Tibial nerve (tissue), 4 donors: ENCODE results near the gene VWA3A. TPM values are rescaled to one million over a fixed set of nuclear protein-coding genes. Genes with fewer than 3 reads are reported as not detected.

ENCODE experiments used
- DNase-seq, 2 donors: peaks; one replicate each; pipeline ENCODE4 v3.0.0-alpha.2; 2019; ENCODE audit warnings: low spot score in 2 of 2
- H3K27ac ChIP-seq, 4 donors: fragments of 200-600 bp; sonication (generic) in 3 of 4; one replicate each; pipeline ENCODE4 v1.5.1; 2017 to 2019; ENCODE audit warnings: mild to moderate bottlenecking in 1 of 4
- H3K27me3 ChIP-seq, 2 donors: fragments of 200-600 bp; sonication (generic) in 1 of 2; one replicate each; pipeline versions ENCODE4 v1.5.1 to v1.6.0; 2017 to 2019
- H3K36me3 ChIP-seq, 3 donors: fragments of 200-600 bp; sonication (generic); one replicate each; pipeline ENCODE4 v1.5.1; 2018 to 2019
- H3K4me1 ChIP-seq, 4 donors: fragments of 200-600 bp; sonication (generic) in 3 of 4; one replicate each; pipeline ENCODE4 v1.5.1; 2017 to 2019
- H3K4me3 ChIP-seq, 4 donors: fragments of 200-600 bp; sonication (generic) in 3 of 4; one replicate each; pipeline ENCODE4 v1.5.1; 2017 to 2019; ENCODE audit warnings: mild to moderate bottlenecking in 1 of 4, moderate library complexity in 1 of 4
- H3K9me3 ChIP-seq, 4 donors: fragments of 200-600 bp; sonication (generic) in 3 of 4; one replicate each; pipeline ENCODE4 v1.5.1; 2017 to 2019
- EP300 ChIP-seq, 2 donors: sonication (generic); formaldehyde crosslinking; IDR thresholded peaks; one replicate each; pipeline ENCODE4 v1.6.1; 2017; ENCODE audit warnings: antibody characterized with exemption in 2 of 2, mild to moderate bottlenecking in 1 of 2
- POLR2A ChIP-seq, 2 donors: fragments of 450-650 bp; IDR thresholded peaks; one replicate each; pipeline ENCODE4 v1.6.1; 2017; ENCODE audit warnings: antibody characterized with exemption in 2 of 2, mild to moderate bottlenecking in 2 of 2, moderate library complexity in 2 of 2
- WGBS, 2 donors: methylation state at CpG; one replicate each; pipeline ENCODE4 v1.1.5; 2018; 5-methylcytosine and 5-hydroxymethylcytosine counted together
- total RNA-seq, 4 donors: library from RNA; depleted of rRNA; stranded (reverse); fragments of >200 nt; gene quantifications; one replicate each; pipeline ENCODE4 v1.1.0, GENCODE V29; 2016
- TF ChIP-seq, protein P1 (sequence below), 5 experiments: fragments of 200-600 bp in 3 of 5; fragments of 450-650 bp in 2 of 5; sonication (generic) in 3 of 5; IDR thresholded peaks; one replicate each; pipeline ENCODE4 v1.5.1; 2016 to 2019; ENCODE audit warnings: antibody characterized with exemption in 5 of 5, mild to moderate bottlenecking in 3 of 5, moderate library complexity in 2 of 5

Gene VWA3A
- total RNA-seq, 4 donors from 2014 or later, result 2.0 TPM; not detected in 3

- 41 to 44% methylated on average over 8 of the region's 8 CpGs for WGBS, 2 donors
- no peak overlapping the region for H3K27ac ChIP-seq
- H3K9me3 ChIP-seq, result no peaks in the 10 kb centered on the region
- TF ChIP-seq, protein P1, sequence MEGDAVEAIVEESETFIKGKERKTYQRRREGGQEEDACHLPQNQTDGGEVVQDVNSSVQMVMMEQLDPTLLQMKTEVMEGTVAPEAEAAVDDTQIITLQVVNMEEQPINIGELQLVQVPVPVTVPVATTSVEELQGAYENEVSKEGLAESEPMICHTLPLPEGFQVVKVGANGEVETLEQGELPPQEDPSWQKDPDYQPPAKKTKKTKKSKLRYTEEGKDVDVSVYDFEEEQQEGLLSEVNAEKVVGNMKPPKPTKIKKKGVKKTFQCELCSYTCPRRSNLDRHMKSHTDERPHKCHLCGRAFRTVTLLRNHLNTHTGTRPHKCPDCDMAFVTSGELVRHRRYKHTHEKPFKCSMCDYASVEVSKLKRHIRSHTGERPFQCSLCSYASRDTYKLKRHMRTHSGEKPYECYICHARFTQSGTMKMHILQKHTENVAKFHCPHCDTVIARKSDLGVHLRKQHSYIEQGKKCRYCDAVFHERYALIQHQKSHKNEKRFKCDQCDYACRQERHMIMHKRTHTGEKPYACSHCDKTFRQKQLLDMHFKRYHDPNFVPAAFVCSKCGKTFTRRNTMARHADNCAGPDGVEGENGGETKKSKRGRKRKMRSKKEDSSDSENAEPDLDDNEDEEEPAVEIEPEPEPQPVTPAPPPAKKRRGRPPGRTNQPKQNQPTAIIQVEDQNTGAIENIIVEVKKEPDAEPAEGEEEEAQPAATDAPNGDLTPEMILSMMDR (IDR thresholded peaks at IDR 0.05), result peak; percentile 65 to 76 (median 72)
- no peak for TF ChIP-seq EP300 (IDR thresholded peaks at IDR 0.05)
- TF ChIP-seq POLR2A (IDR thresholded peaks at IDR 0.05), result no peak
- no peaks in the 10 kb centered on the region for H3K36me3 ChIP-seq
- peak; percentile 50 to 83 for DNase-seq
- no peaks in the 10 kb centered on the region for H3K27me3 ChIP-seq
- H3K4me3 ChIP-seq, result no peak overlapping the region
- peaks cover 0 to 26% (median 0%) of the 10 kb centered on the region in 4 donors for H3K4me1 ChIP-seq
These were observed 14.5 kb upstream of the VWA3A start for GRCh38 chr16:22077700-22078313.

DNA sequence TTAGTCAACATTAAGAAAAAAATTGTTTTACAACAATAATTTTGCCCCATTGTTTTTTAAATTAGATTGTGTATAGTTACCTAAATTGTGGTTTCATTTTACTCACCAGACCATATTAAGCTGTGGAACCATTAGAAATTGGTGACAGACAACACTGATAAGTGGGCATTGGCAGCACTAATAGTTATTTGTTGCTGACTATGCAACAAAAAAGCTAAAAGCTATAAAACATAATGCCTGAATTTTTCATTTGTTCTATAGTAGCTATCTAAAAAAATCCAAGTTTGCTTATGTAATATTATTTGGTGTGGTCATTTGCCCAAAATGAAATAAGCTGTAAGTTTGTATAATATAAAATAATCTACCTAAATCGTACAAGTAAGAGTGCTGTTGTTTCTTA lies 13.7 kb upstream of the VWA3A start:
- DNase-seq, result no peak
- Histone ChIP-seq H3K27ac (no peak overlapping the region), H3K4me3 (no peak overlapping the region), H3K36me3 (no peaks in the 10 kb centered on the region), H3K9me3 (no peaks in the 10 kb centered on the region), H3K27me3 (no peaks in the 10 kb centered on the region), H3K4me1 (peaks cover 0 to 18% (median 0%) of the 10 kb centered on the region in 4 donors)
- WGBS, 2 donors, result 84 to 94% methylated on average over 1 of the region's 1 CpG
- no peak for TF ChIP-seq POLR2A (IDR thresholded peaks at IDR 0.05)
- TF ChIP-seq, protein P1 (IDR thresholded peaks at IDR 0.05), result no peak
- TF ChIP-seq EP300 (IDR thresholded peaks at IDR 0.05), result no peak

GRCh38 chr16:22081050-22081449 lies 11.3 kb upstream of the VWA3A start:
- Histone ChIP-seq H3K27me3 (no peaks in the 10 kb centered on the region), H3K36me3 (peaks cover 0 to 5% (median 0%) of the 10 kb centered on the region in 3 donors), H3K4me1 (peaks cover 0 to 9% (median 0%) of the 10 kb centered on the region in 4 donors), H3K27ac (no peak overlapping the region), H3K4me3 (no peak overlapping the region), H3K9me3 (no peaks in the 10 kb centered on the region)
- DNase-seq, result no peak
- TF ChIP-seq EP300 (IDR thresholded peaks at IDR 0.05) (no peak), POLR2A (IDR thresholded peaks at IDR 0.05) (no peak)
- TF ChIP-seq, protein P1 (IDR thresholded peaks at IDR 0.05), result no peak
- 86 to 87% methylated on average over 3 of the region's 3 CpGs for WGBS, 2 donors

- Histone ChIP-seq H3K4me1 (no peaks in the 10 kb centered on the region), H3K4me3 (no peak overlapping the region), H3K36me3 (peaks cover 0 to 12% (median 0%) of the 10 kb centered on the region in 3 donors), H3K27me3 (no peaks in the 10 kb centered on the region), H3K9me3 (no peaks in the 10 kb centered on the region), H3K27ac (no peak overlapping the region)
- no peak for DNase-seq
- WGBS, 2 donors, result 96 to 100% methylated on average over 1 of the region's 1 CpG
- TF ChIP-seq POLR2A (IDR thresholded peaks at IDR 0.05) (no peak), EP300 (IDR thresholded peaks at IDR 0.05) (no peak)
- TF ChIP-seq, protein P1 (IDR thresholded peaks at IDR 0.05), result no peak
These were observed 5.9 kb upstream of the VWA3A start for GRCh38 chr16:22086440-22086839.

DNA sequence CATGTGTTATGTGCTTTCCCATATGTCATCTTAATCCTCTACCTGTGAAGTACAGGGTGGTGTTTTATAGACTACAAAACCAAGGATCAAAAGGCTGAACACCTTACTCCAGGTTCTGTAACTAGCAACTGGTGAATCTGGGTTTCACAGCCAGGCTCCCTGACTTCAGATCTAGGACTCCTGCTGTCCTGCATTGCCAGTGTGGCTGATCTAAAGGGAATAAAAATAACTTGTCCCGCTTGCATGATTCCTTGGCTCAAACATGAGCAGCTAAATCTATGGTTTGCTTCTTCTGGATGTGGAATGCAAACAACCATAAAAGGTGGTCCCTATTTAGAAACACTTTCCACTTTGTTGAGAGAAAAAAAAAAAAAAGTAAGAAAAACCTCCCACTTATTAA lies 3.7 kb upstream of the VWA3A start:
- H3K36me3 ChIP-seq, result peaks cover 0 to 12% (median 0%) of the 10 kb centered on the region in 3 donors
- no peak overlapping the region for H3K27ac ChIP-seq
- TF ChIP-seq, protein P1 (IDR thresholded peaks at IDR 0.05), result no peak
- TF ChIP-seq POLR2A (IDR thresholded peaks at IDR 0.05), result no peak
- WGBS, 2 donors, result 92 to 100% methylated on average over 1 of the region's 1 CpG
- no peak overlapping the region for H3K4me3 ChIP-seq
- H3K9me3 ChIP-seq, result no peaks in the 10 kb centered on the region
- peaks cover 0 to 7% (median 0%) of the 10 kb centered on the region in 4 donors for H3K4me1 ChIP-seq
- no peaks in the 10 kb centered on the region for H3K27me3 ChIP-seq
- no peak for DNase-seq
